Colonic mucosa (tissue), 4 donors: ENCODE results near the gene SSUH2. TPM values are rescaled to one million over a fixed set of nuclear protein-coding genes. Genes with fewer than 3 reads are reported as not detected.

Experiments
- DNase-seq: peaks from one replicate; pipeline ENCODE4 v3.0.0-alpha.2; 2020
- H3K27ac ChIP-seq: fragments of 200-600 bp; one replicate; pipeline ENCODE4 v1.8.0; 2021
- H3K27me3 ChIP-seq: fragments of 200-600 bp; one replicate; pipeline ENCODE4 v1.8.0; 2021
- H3K36me3 ChIP-seq: fragments of 200-600 bp; one replicate; pipeline ENCODE4 v1.8.0; 2021
- H3K4me1 ChIP-seq: fragments of 200-600 bp; one replicate; pipeline ENCODE4 v1.8.0; 2021; ENCODE audit warnings: mild to moderate bottlenecking
- H3K4me3 ChIP-seq: fragments of 200-600 bp; one replicate; pipeline ENCODE4 v1.8.0; 2021
- H3K9ac ChIP-seq, 2 donors: one replicate each; pipeline ENCODE4 v1.7.0; 2013; ENCODE audit warnings: control low read depth in 2 of 2, low read depth in 2 of 2, low read length in 2 of 2
- H3K9me3 ChIP-seq: fragments of 200-600 bp; one replicate; pipeline ENCODE4 v1.8.0; 2021
- CTCF ChIP-seq: fragments of 200-600 bp; IDR thresholded peaks from one replicate; pipeline ENCODE4 v1.8.0; 2022; ENCODE audit warnings: antibody characterized with exemption, mild to moderate bottlenecking
- intact Hi-C: fragments of 100-400 bp; cut with DNase I; formaldehyde crosslinking; loops from one replicate; pipeline ENCODE4 v1.14.1; 2022
- total RNA-seq, 2 donors: library from RNA; stranded (reverse); fragmentation: NEBNext Ultra II Directional in 1 of 2; extraction: Animal tissue kit (Norgen Biotek cat#: 25700) in 1 of 2; gene quantifications; one replicate each; pipeline ENCODE4 v1.2.1, GENCODE V29; 2021
- donor health status: healthy.
- donor health status: DM: no; HTN: no; CAD: no.
- donor health status: DM: no; HTN: no; CAD: no.

The SSUH2 gene
- total RNA-seq, 2 donors from 2014 or later: 1.2 to 4.9 TPM

- Histone ChIP-seq H3K9me3 (no peaks in the 10 kb centered on the region), H3K36me3 (no peaks in the 10 kb centered on the region), H3K4me1 (no peaks in the 10 kb centered on the region), H3K9ac (no peak overlapping the region), H3K4me3 (no peak overlapping the region), H3K27ac (no peak overlapping the region), H3K27me3 (no peaks in the 10 kb centered on the region)
- DNase-seq: no peak
- no peak for TF ChIP-seq CTCF
- intact Hi-C loops: no loop called here
Measured at GRCh38 chr3:8571256-8571655, 73.3 kb downstream of the SSUH2 start.

Other genes with a start within 250 kb of the SSUH2 start
- 1 to 10 TPM; 5.5 to 7.6 TPM for gene LMCD1, start 143.0 kb downstream of the SSUH2 start, total RNA-seq
- not detected for gene CAV3, start 89.0 kb upstream of the SSUH2 start, total RNA-seq
- 1 to 10 TPM in 1 of 2 donors, under 1 TPM in 1; 0.24 to 1.8 TPM for gene OXTR, start 124.8 kb upstream of the SSUH2 start, total RNA-seq